K562 (cell line): ENCODE results near the gene CIAO3. TPM values are rescaled to one million over a fixed set of nuclear protein-coding genes. Genes with fewer than 3 reads are reported as not detected.

Experiments used
- CREBBP ChIP-seq: IDR thresholded peaks from one replicate; pipeline ENCODE4 v1.6.1; 2012; ENCODE audit warnings: low read depth, mild to moderate bottlenecking, control low read depth, inconsistent platforms, low read length
- KLF6 ChIP-seq: fragments of 250-450 bp; sonication (Bioruptor Pico); IDR thresholded peaks from 2 replicates; pipeline ENCODE4 v1.4.0; 2020; ENCODE audit warnings: mild to moderate bottlenecking, moderate library complexity, borderline replicate concordance
- LCOR ChIP-seq: sonication (generic); formaldehyde crosslinking; IDR thresholded peaks from 2 replicates; pipeline ENCODE4 v1.8.0; 2022; ENCODE audit warnings: mild to moderate bottlenecking, missing genetic modification reagents
- NFYB ChIP-seq: IDR thresholded peaks from 2 replicates; pipeline ENCODE4 v1.6.1; 2011; ENCODE audit warnings: mild to moderate bottlenecking, moderate library complexity; ENCODE audit not compliant: insufficient read length; ENCODE audit errors: extremely low read depth
- RUNX1 ChIP-seq: sonication (generic); IDR thresholded peaks from 2 replicates; pipeline ENCODE4 v1.6.1; 2016; ENCODE audit warnings: antibody characterized with exemption, low read depth
- ZNF143 ChIP-seq: sonication (generic); formaldehyde crosslinking; IDR thresholded peaks from 2 replicates; pipeline ENCODE4 v1.9.0; 2022; ENCODE audit warnings: mild to moderate bottlenecking, missing genetic modification reagents
- ZNF324 ChIP-seq: fragments of 250-450 bp; sonication (Bioruptor Pico); IDR thresholded peaks from 2 replicates; pipeline ENCODE4 v1.4.0; 2020; ENCODE audit warnings: mild to moderate bottlenecking
- ZNF76 ChIP-seq: fragments of 250-450 bp; sonication (Bioruptor Pico); IDR thresholded peaks from 2 replicates; pipeline ENCODE4 v1.4.0; 2020; ENCODE audit warnings: mild to moderate bottlenecking, moderate library complexity, borderline replicate concordance
- polyA plus RNA-seq, 8 experiments: library from polyadenylated mRNA; depleted of rRNA in 4 of 8; stranded (reverse) in 5 of 8; unstranded in 3 of 8; fragments of >200 nt; fragmentation: Nextera tagmentation in 2 of 8; fragmentation: Illumina TruSeq in 1 of 8; extraction: Ambion mirVana in 2 of 8; extraction: Trizol in 1 of 8; gene quantifications; 2 replicates each; pipeline versions ENCODE4 v1.2.1 to v1.2.3, GENCODE V29; 2011 to 2014; ENCODE audit warnings: inconsistent platforms in 1 of 8, missing spikeins in 1 of 8
- total RNA-seq, 7 experiments: library from RNA; depleted of rRNA in 6 of 7; stranded (reverse); fragments of >200 nt in 6 of 7; fragmentation: Illumina TruSeq in 2 of 7; extraction: Trizol in 2 of 7; gene quantifications; 2 replicates each; pipeline versions ENCODE4 v1.2.1 to v1.2.3, GENCODE V29; 2011 to 2021; ENCODE audit warnings: low replicate concordance in 1 of 7
- TF ChIP-seq, protein P1 (sequence below): fragments of 450-650 bp; formaldehyde crosslinking; IDR thresholded peaks from 2 replicates; pipeline ENCODE4 v1.4.0; 2020; ENCODE audit warnings: mild to moderate bottlenecking, moderate library complexity
- TF ChIP-seq, protein P2 (sequence below), 2 experiments: fragments of 450-650 bp in 1 of 2; sonication (generic) in 1 of 2; formaldehyde crosslinking in 1 of 2; IDR thresholded peaks in 1 of 2; conservative IDR thresholded peaks in 1 of 2; 2 replicates each; pipeline versions ENCODE4 v1.6.1 to v1.8.1; 2016 to 2023; ENCODE audit warnings: mild to moderate bottlenecking in 2 of 2, moderate library complexity in 2 of 2, inconsistent platforms in 1 of 2, missing genetic modification reagents in 1 of 2
- TF ChIP-seq, protein P3 (sequence below): fragments of 450-650 bp; IDR thresholded peaks from 2 replicates; pipeline ENCODE4 v1.6.1; 2016; ENCODE audit warnings: low read depth, mild to moderate bottlenecking, moderate library complexity
- TF ChIP-seq, protein P4 (sequence below): fragments of 250-450 bp; sonication (Bioruptor Pico); IDR thresholded peaks from 2 replicates; pipeline ENCODE4 v1.5.0; 2021
- TF ChIP-seq, protein P5 (sequence below): fragments of 150-350 bp; IDR thresholded peaks from 2 replicates; pipeline ENCODE4 v1.6.1; 2014; ENCODE audit warnings: low read depth, mild to moderate bottlenecking, low read length, borderline replicate concordance

Gene CIAO3
- total and polyA plus RNA-seq, 9 of the 15 experiments (the other 6 are each of a cell fraction or from before 2014, with no cell fraction given), result 2.2 to 35.6 (median 18.7) TPM

DNA sequence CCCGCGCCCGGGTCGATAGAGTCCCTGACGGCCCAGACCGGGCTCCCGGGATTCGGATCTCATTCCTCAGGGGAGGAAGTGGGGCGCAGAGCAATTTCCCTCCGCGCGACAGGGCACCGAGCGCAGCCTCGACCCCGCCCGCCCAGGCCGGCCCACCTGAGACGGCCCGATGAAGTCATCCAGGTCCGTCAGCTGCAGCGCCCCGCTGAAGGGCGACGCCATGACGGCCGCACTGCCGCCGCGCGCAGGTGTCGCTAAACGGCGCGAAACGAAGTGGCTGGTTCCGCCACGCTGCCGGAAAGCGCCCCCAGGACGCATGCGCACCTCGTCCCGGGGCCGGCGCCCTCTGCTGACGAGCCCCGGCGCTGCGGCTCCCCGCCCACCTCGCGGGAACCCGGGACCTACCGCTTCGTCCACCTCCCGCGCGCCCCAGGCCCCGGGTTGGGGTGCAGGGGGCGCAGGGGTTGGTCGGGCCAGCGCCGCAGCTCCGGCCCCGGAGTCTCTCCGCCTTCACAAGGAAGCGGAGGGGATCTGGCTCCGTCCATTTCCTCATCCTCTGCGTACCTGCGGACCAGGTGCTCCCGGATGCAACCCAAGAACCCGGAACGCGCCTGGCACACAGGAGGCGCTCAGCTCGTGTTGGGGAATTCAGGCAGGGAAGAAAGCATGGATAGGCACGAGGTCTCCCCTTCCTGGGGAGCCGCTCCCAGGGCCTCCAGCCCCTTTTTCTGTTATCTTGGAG lies at the start of gene CIAO3 (continued):
- TF ChIP-seq, protein P1, sequence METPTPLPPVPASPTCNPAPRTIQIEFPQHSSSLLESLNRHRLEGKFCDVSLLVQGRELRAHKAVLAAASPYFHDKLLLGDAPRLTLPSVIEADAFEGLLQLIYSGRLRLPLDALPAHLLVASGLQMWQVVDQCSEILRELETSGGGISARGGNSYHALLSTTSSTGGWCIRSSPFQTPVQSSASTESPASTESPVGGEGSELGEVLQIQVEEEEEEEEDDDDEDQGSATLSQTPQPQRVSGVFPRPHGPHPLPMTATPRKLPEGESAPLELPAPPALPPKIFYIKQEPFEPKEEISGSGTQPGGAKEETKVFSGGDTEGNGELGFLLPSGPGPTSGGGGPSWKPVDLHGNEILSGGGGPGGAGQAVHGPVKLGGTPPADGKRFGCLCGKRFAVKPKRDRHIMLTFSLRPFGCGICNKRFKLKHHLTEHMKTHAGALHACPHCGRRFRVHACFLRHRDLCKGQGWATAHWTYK (CRISPR knock-in tag), result no peak; the same call in 1 of the 2 replicates
- TF ChIP-seq LCOR (CRISPR knock-in tag) (no peak), ZNF324 (CRISPR knock-in tag) (no peak), CREBBP (no peak), KLF6 (CRISPR knock-in tag) (no peak; the same call in 1 of the 2 replicates), RUNX1 (no peak), ZNF143 (CRISPR knock-in tag) (peak; percentile 56), NFYB (no peak), ZNF76 (CRISPR knock-in tag) (no peak)
- TF ChIP-seq, protein P2, sequence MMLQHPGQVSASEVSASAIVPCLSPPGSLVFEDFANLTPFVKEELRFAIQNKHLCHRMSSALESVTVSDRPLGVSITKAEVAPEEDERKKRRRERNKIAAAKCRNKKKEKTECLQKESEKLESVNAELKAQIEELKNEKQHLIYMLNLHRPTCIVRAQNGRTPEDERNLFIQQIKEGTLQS (IDR thresholded peaks at IDR 0.05), result peak; percentile 91
- TF ChIP-seq, protein P2 (CRISPR knock-in tag; conservative IDR thresholded peaks at IDR 0.05), result peak; percentile 81; the same call in 1 of the 2 replicates
- TF ChIP-seq, protein P3, sequence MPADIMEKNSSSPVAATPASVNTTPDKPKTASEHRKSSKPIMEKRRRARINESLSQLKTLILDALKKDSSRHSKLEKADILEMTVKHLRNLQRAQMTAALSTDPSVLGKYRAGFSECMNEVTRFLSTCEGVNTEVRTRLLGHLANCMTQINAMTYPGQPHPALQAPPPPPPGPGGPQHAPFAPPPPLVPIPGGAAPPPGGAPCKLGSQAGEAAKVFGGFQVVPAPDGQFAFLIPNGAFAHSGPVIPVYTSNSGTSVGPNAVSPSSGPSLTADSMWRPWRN, result no peak
- TF ChIP-seq, protein P4, sequence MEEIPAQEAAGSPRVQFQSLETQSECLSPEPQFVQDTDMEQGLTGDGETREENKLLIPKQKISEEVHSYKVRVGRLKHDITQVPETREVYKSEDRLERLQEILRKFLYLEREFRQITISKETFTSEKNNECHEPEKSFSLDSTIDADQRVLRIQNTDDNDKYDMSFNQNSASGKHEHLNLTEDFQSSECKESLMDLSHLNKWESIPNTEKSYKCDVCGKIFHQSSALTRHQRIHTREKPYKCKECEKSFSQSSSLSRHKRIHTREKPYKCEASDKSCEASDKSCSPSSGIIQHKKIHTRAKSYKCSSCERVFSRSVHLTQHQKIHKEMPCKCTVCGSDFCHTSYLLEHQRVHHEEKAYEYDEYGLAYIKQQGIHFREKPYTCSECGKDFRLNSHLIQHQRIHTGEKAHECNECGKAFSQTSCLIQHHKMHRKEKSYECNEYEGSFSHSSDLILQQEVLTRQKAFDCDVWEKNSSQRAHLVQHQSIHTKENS (CRISPR knock-in tag), result no peak
- TF ChIP-seq, protein P5, sequence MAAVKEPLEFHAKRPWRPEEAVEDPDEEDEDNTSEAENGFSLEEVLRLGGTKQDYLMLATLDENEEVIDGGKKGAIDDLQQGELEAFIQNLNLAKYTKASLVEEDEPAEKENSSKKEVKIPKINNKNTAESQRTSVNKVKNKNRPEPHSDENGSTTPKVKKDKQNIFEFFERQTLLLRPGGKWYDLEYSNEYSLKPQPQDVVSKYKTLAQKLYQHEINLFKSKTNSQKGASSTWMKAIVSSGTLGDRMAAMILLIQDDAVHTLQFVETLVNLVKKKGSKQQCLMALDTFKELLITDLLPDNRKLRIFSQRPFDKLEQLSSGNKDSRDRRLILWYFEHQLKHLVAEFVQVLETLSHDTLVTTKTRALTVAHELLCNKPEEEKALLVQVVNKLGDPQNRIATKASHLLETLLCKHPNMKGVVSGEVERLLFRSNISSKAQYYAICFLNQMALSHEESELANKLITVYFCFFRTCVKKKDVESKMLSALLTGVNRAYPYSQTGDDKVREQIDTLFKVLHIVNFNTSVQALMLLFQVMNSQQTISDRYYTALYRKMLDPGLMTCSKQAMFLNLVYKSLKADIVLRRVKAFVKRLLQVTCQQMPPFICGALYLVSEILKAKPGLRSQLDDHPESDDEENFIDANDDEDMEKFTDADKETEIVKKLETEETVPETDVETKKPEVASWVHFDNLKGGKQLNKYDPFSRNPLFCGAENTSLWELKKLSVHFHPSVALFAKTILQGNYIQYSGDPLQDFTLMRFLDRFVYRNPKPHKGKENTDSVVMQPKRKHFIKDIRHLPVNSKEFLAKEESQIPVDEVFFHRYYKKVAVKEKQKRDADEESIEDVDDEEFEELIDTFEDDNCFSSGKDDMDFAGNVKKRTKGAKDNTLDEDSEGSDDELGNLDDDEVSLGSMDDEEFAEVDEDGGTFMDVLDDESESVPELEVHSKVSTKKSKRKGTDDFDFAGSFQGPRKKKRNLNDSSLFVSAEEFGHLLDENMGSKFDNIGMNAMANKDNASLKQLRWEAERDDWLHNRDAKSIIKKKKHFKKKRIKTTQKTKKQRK, result no peak
